Activated CD4-positive, CD25-positive, alpha-beta regulatory T cell treated with anti-CD3 and anti-CD28 coated beads, Interleukin-2, amount 50 U/mL, for 72 hours (primary cell): Measurements from ENCODE around the gene GNA15.
"Not testable (repeated sequence)": the region's sequence is repeated elsewhere in the genome, so short reads cannot be mapped to it uniquely, and the experiment has no call there.

Experiments used
- DNase-seq: peaks from one replicate; pipeline ENCODE4 v3.0.0; 2021

GNA15 gene

GRCh38 chr19:3176715-3177501, 41.1 kb downstream of the GNA15 start:
- DNase-seq = peak; percentile 65

GRCh38 chr19:3178377-3178972, 42.6 kb downstream of the GNA15 start, which contains the start of gene S1PR4:
Gene S1PR4, plus strand, starts transcription at chr19:3178769. Its CDS starts 24 bp downstream, at chr19:3178793.
- peak; percentile 67 for DNase-seq

GRCh38 chr19:3178973-3179738, 43.3 kb downstream of the GNA15 start:
- DNase-seq = peak; percentile 56

- DNase-seq = peak; percentile 55
Observed at GRCh38 chr19:3179739-3180293, 44.0 kb downstream of the GNA15 start.

- no peak for DNase-seq
Observed at GRCh38 chr19:3183721-3184641, 48.1 kb downstream of the GNA15 start.

GRCh38 chr19:3184847-3185460, 49.1 kb downstream of the GNA15 start:
- peak; percentile 64 for DNase-seq

- peak; percentile 95 for DNase-seq
Observed at GRCh38 chr19:3185461-3186159, 49.8 kb downstream of the GNA15 start, which contains the start of gene NCLN. Gene NCLN, plus strand, starts transcription at chr19:3185930. Its CDS starts 101 bp downstream, at chr19:3186031.

GRCh38 chr19:3186160-3186688, 50.4 kb downstream of the GNA15 start:
- no peak for DNase-seq

GRCh38 chr19:3186891-3187661, 51.2 kb downstream of the GNA15 start:
- no peak for DNase-seq

- DNase-seq = no peak
Observed at GRCh38 chr19:3187662-3188511, 52.1 kb downstream of the GNA15 start.

GRCh38 chr19:3188627-3189596, 53.1 kb downstream of the GNA15 start:
- no peak for DNase-seq

GRCh38 chr19:3189702-3190469, 54.1 kb downstream of the GNA15 start:
- DNase-seq = no peak

GRCh38 chr19:3190470-3190770, 54.6 kb downstream of the GNA15 start:
- no peak for DNase-seq

- no peak for DNase-seq
Observed at GRCh38 chr19:3190921-3191805, 55.3 kb downstream of the GNA15 start.

- not testable (repeated sequence) for DNase-seq
Observed at GRCh38 chr19:3191806-3192104, 55.9 kb downstream of the GNA15 start.

- no peak for DNase-seq
Observed at GRCh38 chr19:3192228-3192635, 56.4 kb downstream of the GNA15 start.
